Measurements from ENCODE around the gene CANT1. TPM values are rescaled to one million over a fixed set of nuclear protein-coding genes. Genes with fewer than 3 reads are reported as not detected.

The CANT1 gene
- total and polyA plus RNA-seq, 2 donors from 2014 or later, result 23.0 to 56.6 TPM

DNA sequence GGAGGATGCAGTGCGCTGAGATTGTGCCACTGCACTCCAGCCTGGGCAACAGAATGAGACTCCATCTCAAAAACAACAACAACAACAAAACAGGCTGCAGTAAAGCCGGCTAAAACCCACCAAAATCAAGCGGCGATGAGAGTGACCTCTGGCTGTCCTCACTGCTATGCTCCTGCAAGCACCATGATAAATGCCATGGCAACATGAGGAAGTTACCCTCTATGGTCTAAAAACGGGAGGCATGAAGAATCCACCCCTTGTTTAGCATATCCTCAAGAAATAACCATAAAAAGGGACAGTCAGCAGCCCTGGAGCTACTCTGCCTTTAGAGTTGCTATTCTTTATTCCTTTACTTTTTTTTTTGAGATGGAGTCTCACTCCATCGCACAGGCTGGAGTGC is 21.4 kb downstream of the CANT1 start:
- FAIRE-seq, result no peak

DNA sequence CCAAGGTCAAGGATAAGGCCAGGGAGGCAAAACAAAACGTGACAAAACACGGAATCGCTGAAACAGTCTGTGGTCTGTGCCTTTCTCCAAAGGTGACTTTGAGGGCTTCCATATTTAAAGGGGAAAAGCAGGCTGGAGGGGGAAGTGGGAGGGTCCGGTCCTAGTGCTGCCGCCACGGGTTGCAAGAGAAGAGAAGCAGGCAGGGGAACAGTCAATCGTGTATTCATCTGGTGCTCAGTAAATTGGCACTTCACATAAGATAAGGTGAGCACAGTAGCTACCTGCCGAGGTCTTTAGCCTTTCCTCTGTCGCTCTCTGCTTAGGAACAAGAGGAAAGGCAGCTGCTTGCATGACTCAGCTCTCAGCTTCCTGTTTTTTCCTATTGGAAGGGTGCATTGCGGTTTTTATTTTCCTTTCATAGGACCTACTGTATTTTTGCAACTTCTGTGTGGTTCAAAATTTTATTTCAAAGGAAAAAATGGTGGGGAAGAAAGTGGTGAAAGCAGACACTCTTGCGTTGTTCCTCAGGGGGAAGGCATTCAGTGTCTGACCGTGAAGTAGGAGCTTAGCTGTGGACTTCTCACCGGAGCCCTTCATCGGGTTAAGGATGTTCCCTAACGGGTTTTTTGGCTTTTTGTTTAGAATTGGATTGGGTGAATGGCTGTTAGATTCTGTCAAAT is 22.8 kb downstream of the CANT1 start:
- FAIRE-seq (no peak), DNase-seq (peak in 3 of 5 donors; percentile 33 to 64 (median 53))
- peak overlapping the region in 2 of 3 donors; percentile 33 to 36 for H3K9ac ChIP-seq (ENCODE audit: low read length in 3 of 3)
- no peaks in the 10 kb centered on the region for H3K27me3 ChIP-seq (ENCODE audit: control insufficient read depth, insufficient read depth, low read length)
- H3K36me3 ChIP-seq (ENCODE audit: control insufficient read depth in 2 of 3, insufficient read depth in 3 of 3, low read length in 3 of 3), result peaks cover 0 to 5% (median 3%) of the 10 kb centered on the region in 3 donors
- peaks cover 0 to 7% (median 2%) of the 10 kb centered on the region in 3 donors for H3K4me1 ChIP-seq (ENCODE audit: control insufficient read depth in 2 of 3, insufficient read depth in 2 of 3, low read depth in 1 of 3, low read length in 3 of 3)
- no peaks in the 10 kb centered on the region for H3K9me3 ChIP-seq (ENCODE audit: control insufficient read depth in 2 of 3, insufficient read depth in 1 of 3, low read length in 3 of 3)
- peak overlapping the region; percentile 55 to 60 (median 57) for H3K4me3 ChIP-seq (ENCODE audit: low read length in 3 of 3)
- H3K27ac ChIP-seq (ENCODE audit: low read depth in 2 of 2, low read length in 2 of 2), result peak overlapping the region; percentile 76 to 87
- TF ChIP-seq, protein P1, sequence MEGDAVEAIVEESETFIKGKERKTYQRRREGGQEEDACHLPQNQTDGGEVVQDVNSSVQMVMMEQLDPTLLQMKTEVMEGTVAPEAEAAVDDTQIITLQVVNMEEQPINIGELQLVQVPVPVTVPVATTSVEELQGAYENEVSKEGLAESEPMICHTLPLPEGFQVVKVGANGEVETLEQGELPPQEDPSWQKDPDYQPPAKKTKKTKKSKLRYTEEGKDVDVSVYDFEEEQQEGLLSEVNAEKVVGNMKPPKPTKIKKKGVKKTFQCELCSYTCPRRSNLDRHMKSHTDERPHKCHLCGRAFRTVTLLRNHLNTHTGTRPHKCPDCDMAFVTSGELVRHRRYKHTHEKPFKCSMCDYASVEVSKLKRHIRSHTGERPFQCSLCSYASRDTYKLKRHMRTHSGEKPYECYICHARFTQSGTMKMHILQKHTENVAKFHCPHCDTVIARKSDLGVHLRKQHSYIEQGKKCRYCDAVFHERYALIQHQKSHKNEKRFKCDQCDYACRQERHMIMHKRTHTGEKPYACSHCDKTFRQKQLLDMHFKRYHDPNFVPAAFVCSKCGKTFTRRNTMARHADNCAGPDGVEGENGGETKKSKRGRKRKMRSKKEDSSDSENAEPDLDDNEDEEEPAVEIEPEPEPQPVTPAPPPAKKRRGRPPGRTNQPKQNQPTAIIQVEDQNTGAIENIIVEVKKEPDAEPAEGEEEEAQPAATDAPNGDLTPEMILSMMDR (IDR thresholded peaks at IDR 0.05; ENCODE audit: borderline replicate concordance, extremely low read depth, insufficient read depth), result no peak
- intact Hi-C loops (cut with DNase I), result no loop called here

More for the DNA sequence above, 21.4 kb downstream of the CANT1 start:
- Histone ChIP-seq H3K4me1 (ENCODE audit: control insufficient read depth in 2 of 3, insufficient read depth in 2 of 3, low read depth in 1 of 3, low read length in 3 of 3) (peaks cover 0 to 7% (median 2%) of the 10 kb centered on the region in 3 donors), H3K27ac (ENCODE audit: low read depth in 2 of 2, low read length in 2 of 2) (peak overlapping the region in 1 of 2 donors; percentile 51), H3K36me3 (ENCODE audit: control insufficient read depth in 2 of 3, insufficient read depth in 3 of 3, low read length in 3 of 3) (peaks cover 0 to 5% (median 3%) of the 10 kb centered on the region in 3 donors), H3K9me3 (ENCODE audit: control insufficient read depth in 2 of 3, insufficient read depth in 1 of 3, low read length in 3 of 3) (no peaks in the 10 kb centered on the region), H3K9ac (ENCODE audit: low read length in 3 of 3) (no peak overlapping the region), H3K27me3 (ENCODE audit: control insufficient read depth, insufficient read depth, low read length) (no peaks in the 10 kb centered on the region), H3K4me3 (ENCODE audit: low read length in 3 of 3) (peak overlapping the region in 1 of 3 donors; percentile 32)
- intact Hi-C loops (cut with DNase I), result no loop called here
- TF ChIP-seq, protein P1 (IDR thresholded peaks at IDR 0.05; ENCODE audit: borderline replicate concordance, extremely low read depth, insufficient read depth), result no peak
- peak in 1 of 5 donors; percentile 8 for DNase-seq

DNA sequence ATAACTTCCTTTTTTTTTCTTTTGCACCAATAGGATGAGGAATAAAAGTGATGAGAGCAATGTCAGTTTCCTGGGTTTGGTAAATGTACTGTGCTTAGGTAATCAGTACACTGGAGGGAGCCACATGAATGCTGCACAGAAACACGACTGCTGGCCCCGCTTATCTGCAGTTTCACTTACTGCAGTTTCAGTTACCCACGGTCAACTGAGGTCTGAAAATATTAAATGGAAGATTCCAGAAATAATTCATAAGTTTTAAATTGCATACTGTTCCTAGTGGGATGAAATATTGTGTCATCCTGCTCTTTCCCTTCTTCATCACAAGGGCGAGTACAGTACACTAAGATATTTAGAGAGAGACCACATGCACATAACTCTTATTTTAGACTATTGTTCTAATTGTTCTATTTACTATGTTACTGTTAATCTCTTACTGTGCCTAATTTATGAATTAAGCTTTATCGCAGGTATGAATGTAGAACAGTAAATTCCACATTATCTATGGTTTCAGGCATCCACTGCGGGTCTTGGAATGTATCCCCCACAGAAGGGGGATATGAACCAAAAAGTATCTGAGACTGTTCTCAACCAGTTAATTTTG is 23.4 kb downstream of the CANT1 start:
- TF ChIP-seq, protein P1 (IDR thresholded peaks at IDR 0.05; ENCODE audit: borderline replicate concordance, extremely low read depth, insufficient read depth), result peak; percentile 35
- Histone ChIP-seq H3K9ac (ENCODE audit: low read length in 3 of 3) (peak overlapping the region in 2 of 3 donors; percentile 33 to 36), H3K27ac (ENCODE audit: low read depth in 2 of 2, low read length in 2 of 2) (peak overlapping the region; percentile 76 to 87), H3K27me3 (ENCODE audit: control insufficient read depth, insufficient read depth, low read length) (no peaks in the 10 kb centered on the region), H3K4me1 (ENCODE audit: control insufficient read depth in 2 of 3, insufficient read depth in 2 of 3, low read depth in 1 of 3, low read length in 3 of 3) (peaks cover 0 to 7% (median 2%) of the 10 kb centered on the region in 3 donors), H3K9me3 (ENCODE audit: control insufficient read depth in 2 of 3, insufficient read depth in 1 of 3, low read length in 3 of 3) (no peaks in the 10 kb centered on the region), H3K36me3 (ENCODE audit: control insufficient read depth in 2 of 3, insufficient read depth in 3 of 3, low read length in 3 of 3) (peaks cover 0 to 5% (median 1%) of the 10 kb centered on the region in 3 donors), H3K4me3 (ENCODE audit: low read length in 3 of 3) (peak overlapping the region; percentile 55 to 60 (median 57))
- intact Hi-C loops (cut with DNase I), result no loop called here
- peak in 2 of 5 donors; percentile 27 to 68 for DNase-seq
- FAIRE-seq, result no peak
